HG03139 (cell line): Measurements from ENCODE around the gene IQCE.

Experiments used
- ATAC-seq: cut with Tn5 transposase; IDR thresholded peaks from one replicate; pipeline ENCODE4 v1.9.1; 2021; ENCODE audit not compliant: unreplicated experiment

IQCE gene

GRCh38 chr7:2613098-2613930 is 54.5 kb downstream of the IQCE start:
- ATAC-seq, result no peak

GRCh38 chr7:2613931-2614600 is 55.3 kb downstream of the IQCE start:
- ATAC-seq, result no peak

- no peak for ATAC-seq
Measured at GRCh38 chr7:2614631-2615330, 56.0 kb downstream of the IQCE start.

- no peak for ATAC-seq
Measured at GRCh38 chr7:2616387-2617324, 57.9 kb downstream of the IQCE start.

GRCh38 chr7:2617325-2617905 is 58.6 kb downstream of the IQCE start:
- no peak for ATAC-seq

GRCh38 chr7:2619116-2619515 is 60.3 kb downstream of the IQCE start:
- ATAC-seq, result no peak

- ATAC-seq, result no peak
Measured at GRCh38 chr7:2621061-2621828, 62.5 kb downstream of the IQCE start.

- ATAC-seq, result no peak
Measured at GRCh38 chr7:2621948-2622640, 63.3 kb downstream of the IQCE start.

GRCh38 chr7:2622869-2623697 is 64.3 kb downstream of the IQCE start:
- ATAC-seq, result no peak

GRCh38 chr7:2623698-2624014 is 64.9 kb downstream of the IQCE start:
- no peak for ATAC-seq

GRCh38 chr7:2624293-2624886 is 65.6 kb downstream of the IQCE start:
- ATAC-seq, result no peak

- no peak for ATAC-seq
Measured at GRCh38 chr7:2626498-2627117, 67.8 kb downstream of the IQCE start.

GRCh38 chr7:2627258-2628129 is 68.7 kb downstream of the IQCE start:
- no peak for ATAC-seq

GRCh38 chr7:2628130-2628482 is 69.3 kb downstream of the IQCE start:
- no peak for ATAC-seq

GRCh38 chr7:2628891-2629290 is 70.1 kb downstream of the IQCE start:
- no peak for ATAC-seq
